Stimulated activated CD8-positive, alpha-beta memory T cell treated with anti-CD3 and anti-CD28 coated beads, Interleukin-12 subunit alpha, Interleukin-12 subunit beta, amount 100 ng/mL, for 4 hours (primary cell): Measurements from ENCODE around the gene FOCAD.

Experiments
- DNase-seq: peaks from one replicate; pipeline ENCODE4 v3.0.0-alpha.2; 2020; ENCODE audit warnings: low read depth

The FOCAD gene

GRCh38 chr9:20804489-20805250, 120.6 kb downstream of the FOCAD start:
- DNase-seq: no peak

DNA sequence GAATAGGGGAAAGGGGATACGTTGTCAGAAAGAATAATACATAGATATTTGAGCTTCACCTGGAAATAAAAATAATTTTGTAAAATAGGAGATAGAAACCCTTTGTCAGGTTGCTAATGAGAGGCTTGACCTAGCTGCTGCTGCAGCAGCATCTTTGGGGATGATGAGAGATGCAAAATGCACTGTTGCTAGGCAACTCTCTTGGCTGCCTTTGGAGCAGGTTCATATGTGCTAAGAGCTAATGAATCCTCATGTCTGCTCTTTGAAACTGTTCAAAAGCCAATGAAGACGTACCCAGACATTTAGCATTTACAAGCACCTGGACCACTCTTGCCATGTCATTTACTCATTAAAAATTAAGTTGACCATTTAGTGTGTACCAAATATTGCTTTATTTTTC, 121.7 kb downstream of the FOCAD start:
- no peak for DNase-seq

- no peak for DNase-seq
Observed at GRCh38 chr9:20808002-20808401, 123.9 kb downstream of the FOCAD start.

DNA sequence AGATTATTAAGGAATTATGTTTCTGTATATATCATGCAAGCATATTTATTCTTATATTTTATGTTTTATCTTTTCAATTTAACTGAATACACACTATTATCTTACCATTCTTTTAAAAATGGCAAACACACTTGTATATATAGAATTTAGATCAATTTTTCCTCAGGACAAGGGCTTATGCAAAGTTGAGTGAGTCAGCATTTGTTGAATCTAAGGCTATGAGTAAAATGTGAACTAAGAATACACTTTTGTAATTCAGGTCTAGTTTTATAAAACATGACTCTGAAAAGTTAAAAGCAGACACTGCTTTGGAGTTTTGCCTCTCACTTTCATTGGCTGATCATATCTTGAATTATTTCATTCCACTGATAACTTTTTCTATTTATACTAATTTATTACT, 127.8 kb downstream of the FOCAD start:
- no peak for DNase-seq

- DNase-seq: no peak
Observed at GRCh38 chr9:20815923-20816703, 132.1 kb downstream of the FOCAD start.

- DNase-seq: no peak
Observed at GRCh38 chr9:20823051-20823450, 139.0 kb downstream of the FOCAD start.

DNA sequence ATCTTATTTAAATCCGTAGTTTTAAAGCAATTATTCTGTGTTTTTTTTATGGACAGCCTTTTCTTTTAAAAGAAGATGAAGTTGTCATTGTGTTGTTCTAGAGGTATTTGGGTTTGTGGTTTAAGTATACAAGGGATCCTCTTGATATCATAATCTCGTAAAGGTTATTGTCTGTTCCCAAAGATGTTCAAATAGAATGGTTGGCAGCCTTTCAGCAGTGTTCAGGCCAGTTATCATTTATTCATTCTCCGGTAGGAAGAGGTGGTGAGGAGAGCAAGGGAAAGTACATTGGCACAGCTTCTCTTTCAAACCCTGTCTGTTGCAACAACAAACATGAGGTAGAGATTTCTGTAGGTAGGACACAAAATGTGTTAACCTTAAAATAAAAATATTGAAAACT, 147.0 kb downstream of the FOCAD start:
- no peak for DNase-seq

DNA sequence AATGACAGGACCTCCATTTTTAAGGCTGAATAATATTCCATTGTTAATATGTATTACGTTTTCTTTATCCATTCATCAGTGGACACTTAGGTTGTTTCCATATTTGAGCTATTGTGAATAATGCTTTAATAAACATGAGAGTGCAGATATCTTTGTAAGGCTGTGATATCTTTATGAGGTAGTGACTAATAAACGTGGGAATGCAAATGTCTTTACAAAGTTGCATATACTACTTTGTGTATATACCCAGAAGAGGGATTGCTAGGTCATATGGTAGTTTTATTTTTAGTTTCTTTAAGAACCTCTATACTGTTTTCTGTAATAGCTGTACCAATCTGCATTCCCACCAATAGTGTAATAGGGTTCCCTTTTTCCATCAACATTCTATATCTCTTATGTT, 148.7 kb downstream of the FOCAD start:
- no peak for DNase-seq

DNA sequence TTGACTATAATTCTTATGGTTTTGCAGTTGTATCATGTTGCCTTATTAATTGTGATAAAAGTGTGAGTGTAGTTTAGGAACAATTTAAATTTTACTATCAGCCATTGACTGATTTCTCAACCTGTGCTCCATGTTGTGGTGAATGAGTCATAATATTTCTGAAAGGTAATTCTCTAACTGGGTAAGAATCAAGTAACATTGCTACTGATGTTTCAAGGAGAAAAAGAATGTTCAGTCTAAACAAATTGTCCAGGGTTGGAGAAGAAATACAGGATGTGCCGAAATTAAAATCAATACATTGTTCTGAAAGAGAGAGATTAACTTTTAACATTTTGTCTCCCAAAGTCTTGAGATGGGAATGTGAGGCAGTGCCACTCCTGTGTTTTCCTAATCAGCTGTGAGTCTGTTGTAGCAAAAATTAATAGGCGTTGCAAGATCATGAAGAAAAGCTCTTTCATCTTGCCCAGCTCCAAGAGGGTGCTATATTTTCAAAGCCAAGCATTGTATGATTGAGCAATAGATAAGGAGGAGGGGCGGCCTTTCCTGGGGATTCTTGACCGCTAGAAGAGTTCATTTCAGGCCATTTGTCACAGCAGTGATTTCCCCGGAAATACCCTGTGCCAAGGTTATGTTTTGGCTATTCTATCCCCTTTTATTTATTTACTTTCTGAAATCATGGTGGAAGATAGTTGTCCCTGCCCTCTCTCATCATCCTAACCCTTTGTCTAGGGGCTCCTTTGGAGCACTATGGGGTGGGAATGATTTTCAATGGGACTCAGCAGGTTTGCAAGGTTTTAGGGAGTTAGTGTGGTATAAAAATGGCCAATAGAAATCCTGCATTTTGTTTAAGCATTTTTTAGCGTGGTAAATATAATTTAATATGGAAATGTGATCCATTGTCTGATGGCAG, 151.6 kb downstream of the FOCAD start:
- DNase-seq: no peak

DNA sequence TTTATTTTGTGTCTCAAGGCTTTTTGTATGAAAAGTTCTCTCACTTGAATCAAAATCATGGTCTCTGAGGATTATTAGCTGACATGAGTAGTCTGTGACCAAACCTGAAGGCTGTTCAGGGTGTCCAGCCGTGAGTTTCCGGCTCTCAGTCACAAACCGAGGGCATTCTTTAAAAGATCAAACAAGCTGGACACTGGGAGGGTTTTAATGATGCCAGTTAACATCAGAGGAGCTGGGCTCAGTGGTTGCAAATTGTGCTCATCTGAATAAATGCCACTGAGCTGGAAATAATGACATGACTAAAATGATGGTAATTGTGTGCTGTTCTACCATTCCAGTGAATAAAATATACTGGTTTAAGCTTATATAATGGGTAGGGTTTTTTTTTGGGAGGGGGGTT, 153.1 kb downstream of the FOCAD start:
- no peak for DNase-seq

GRCh38 chr9:20838218-20838617, 154.2 kb downstream of the FOCAD start:
- no peak for DNase-seq

DNA sequence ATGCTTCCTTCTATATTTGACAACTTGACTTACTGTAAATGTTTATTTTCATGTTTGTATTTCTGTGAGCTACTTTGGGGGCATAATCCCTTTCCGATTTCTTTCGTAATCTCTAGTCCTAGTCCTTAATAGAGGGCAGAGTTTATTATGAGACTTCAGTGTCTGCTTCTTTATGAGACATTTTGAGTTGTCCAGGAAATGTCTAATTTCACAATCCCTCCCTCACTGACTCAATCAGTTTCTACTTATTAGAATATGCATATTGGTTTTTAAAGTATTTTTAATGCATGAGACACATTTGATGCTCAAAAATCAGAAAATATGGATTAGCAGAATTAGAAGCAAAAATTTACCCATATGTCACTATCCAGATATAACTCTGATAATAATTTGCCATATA, 160.9 kb downstream of the FOCAD start:
- no peak for DNase-seq

- DNase-seq: no peak
Observed at GRCh38 chr9:20848490-20848889, 164.4 kb downstream of the FOCAD start.

- DNase-seq: no peak
Observed at GRCh38 chr9:20853866-20854265, 169.8 kb downstream of the FOCAD start.

- DNase-seq: no peak
Observed at GRCh38 chr9:20854444-20854843, 170.4 kb downstream of the FOCAD start.

DNA sequence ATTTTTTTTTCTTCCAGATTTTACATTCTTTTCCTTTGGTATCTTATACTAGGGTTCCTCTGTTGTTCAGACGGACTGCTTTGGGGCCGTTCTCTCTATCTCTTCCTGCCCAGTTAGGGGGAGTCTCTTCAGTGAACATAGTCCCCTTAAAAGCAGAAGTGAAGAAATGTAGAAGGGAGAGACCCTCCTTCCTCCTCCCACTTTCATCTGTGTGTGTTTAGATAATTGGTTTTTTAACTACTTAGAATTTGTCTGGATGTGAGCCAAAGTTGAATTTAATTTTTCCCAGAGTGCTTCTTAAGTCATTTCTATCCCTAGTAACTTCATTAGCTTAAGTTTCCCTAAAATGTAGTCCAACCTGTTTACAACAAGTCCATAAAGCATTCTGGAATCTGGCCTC, 179.9 kb downstream of the FOCAD start:
- no peak for DNase-seq

DNA sequence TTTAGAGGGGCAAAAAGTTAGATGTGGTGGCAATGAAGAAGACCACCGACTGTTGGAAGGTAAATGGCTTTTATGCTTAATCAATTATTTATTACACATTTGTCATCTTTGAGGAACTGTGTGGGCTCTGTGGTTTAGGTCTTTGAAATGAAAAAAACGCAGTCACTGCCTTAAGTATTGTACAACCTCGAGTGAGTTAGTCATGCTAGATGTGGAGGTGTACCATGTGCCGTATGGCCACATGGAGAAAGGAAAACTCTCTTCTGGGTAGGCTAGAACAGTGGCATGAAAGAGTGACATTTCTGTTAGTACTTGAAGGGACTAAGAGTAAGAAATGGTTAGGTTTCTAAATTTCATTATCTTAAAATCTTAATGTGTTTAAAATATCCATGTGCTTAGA, 181.3 kb downstream of the FOCAD start:
- no peak for DNase-seq

DNA sequence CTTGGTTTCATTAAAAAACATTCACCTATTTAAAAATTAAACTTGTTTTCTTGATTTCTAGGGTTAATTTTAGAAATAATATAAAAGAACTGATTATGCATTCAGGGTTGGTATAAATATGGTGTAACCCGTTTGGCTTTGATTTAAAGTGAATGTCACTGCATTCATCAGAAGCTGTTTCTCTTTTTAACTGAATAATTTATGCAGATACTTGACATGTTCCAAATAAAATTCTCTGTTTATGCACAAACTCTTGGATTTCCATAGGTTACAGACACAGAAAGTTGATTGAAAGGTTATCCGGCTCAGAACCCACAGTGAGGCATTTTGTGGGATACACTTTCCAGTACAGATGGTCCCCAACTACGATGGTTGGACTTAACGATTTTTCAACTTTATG, 186.1 kb downstream of the FOCAD start:
- DNase-seq: no peak

DNA sequence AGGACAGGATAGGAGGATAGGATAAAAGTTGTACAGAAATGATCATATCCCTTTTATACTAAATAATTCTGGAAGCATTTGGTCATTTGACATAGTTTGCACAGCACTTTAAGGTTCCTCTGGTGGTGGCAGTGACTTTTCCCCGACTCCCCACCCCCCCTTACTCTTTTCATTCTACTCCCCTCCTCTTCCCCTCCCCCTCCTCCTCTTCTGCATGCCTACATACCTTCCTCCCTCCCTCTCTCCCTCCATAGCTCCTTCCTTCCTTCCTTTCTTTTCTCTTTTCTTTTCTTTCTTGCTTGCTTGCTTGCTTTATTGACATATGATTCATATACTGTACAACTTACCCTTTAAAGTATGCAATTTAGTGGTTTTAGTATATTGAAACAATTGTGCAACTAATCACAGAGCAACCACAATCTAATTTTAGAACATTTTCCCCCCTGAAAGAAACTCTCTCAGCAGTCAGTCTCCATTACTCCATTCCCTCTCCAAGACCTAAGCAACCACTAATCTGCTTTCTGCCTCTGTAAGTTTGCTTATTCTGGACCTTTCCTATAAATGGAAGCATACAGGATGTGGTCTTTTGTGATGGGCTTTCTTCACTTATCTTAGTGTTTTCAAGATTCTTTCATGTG, 188.4 kb downstream of the FOCAD start:
- no peak for DNase-seq

DNA sequence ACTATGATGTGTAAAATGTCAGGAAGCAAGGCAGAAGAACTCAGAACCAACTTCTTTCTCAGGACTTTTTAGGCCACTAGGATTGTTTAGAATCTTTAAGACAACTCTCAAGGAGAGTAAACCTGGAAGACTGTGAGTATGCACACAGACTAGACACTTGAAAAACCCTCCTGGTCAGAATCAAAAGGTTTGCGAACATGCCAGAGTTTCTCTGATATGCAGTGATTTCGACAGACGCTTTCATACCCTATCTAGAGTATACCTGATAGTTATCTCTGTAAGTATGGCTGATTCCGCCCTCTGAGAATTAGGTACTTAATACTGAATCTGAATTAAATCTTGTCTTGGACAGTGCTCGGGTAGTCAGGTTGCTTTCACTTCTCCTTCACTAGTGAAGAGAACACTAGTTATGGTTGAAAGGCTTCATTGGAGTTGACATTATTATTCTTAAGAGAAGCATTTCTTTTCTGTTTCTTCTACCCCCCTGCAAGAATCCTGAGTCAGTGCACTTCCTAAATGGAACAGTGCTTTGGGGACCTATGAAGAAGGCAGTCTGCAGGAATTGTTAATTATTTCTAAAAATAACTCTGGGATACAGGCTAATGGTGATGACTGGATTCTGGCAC, 189.3 kb downstream of the FOCAD start:
- DNase-seq: no peak

- DNase-seq: no peak
Observed at GRCh38 chr9:20880271-20880670, 196.2 kb downstream of the FOCAD start.

GRCh38 chr9:20880675-20881074, 196.6 kb downstream of the FOCAD start:
- no peak for DNase-seq
